H9 (cell line): ENCODE results near the gene ZMYM2. TPM values are rescaled to one million over a fixed set of nuclear protein-coding genes. Genes with fewer than 3 reads are reported as not detected.

ENCODE experiments used
- DNase-seq: peaks from one replicate; pipeline ENCODE4 v3.0.0-alpha.2; 2017
- H2AFZ ChIP-seq: one replicate; pipeline ENCODE4 v1.6.1; 2013; ENCODE audit warnings: mild to moderate bottlenecking, low read length, control low read depth, moderate library complexity
- H2AK5ac ChIP-seq: 2 replicates; pipeline ENCODE4 v1.6.1; 2013; ENCODE audit warnings: low read length, control low read depth, mixed read lengths; ENCODE audit not compliant: insufficient read length
- H2BK120ac ChIP-seq: one replicate; pipeline ENCODE4 v1.6.1; 2013; ENCODE audit warnings: low read depth, mild to moderate bottlenecking, low read length, control low read depth, inconsistent platforms; ENCODE audit not compliant: poor library complexity, severe bottlenecking
- H2BK12ac ChIP-seq: 2 replicates; pipeline ENCODE4 v1.6.1; 2013; ENCODE audit warnings: low read length, control low read depth, mixed read lengths, low read depth; ENCODE audit not compliant: insufficient read length
- H2BK15ac ChIP-seq: 2 replicates; pipeline ENCODE4 v1.6.1; 2013; ENCODE audit warnings: low read depth, low read length, control low read depth
- H2BK20ac ChIP-seq: one replicate; pipeline ENCODE4 v1.6.1; 2013; ENCODE audit warnings: low read depth, mild to moderate bottlenecking, low read length, control low read depth, inconsistent platforms; ENCODE audit not compliant: poor library complexity, severe bottlenecking
- H2BK5ac ChIP-seq: 2 replicates; pipeline ENCODE4 v1.6.1; 2013; ENCODE audit warnings: low read length, control low read depth, mixed read lengths; ENCODE audit not compliant: insufficient read length
- H3K14ac ChIP-seq: 2 replicates; pipeline ENCODE4 v1.6.1; 2013; ENCODE audit warnings: low read length, control low read depth; ENCODE audit not compliant: insufficient read depth
- H3K18ac ChIP-seq: 2 replicates; pipeline ENCODE4 v1.6.1; 2013; ENCODE audit warnings: low read depth, mild to moderate bottlenecking, mixed read lengths, low read length, control low read depth; ENCODE audit not compliant: insufficient read length
- H3K23ac ChIP-seq: 2 replicates; pipeline ENCODE4 v1.6.1; 2013; ENCODE audit warnings: low read length, control low read depth, mixed read lengths, low read depth; ENCODE audit not compliant: insufficient read length
- H3K23me2 ChIP-seq: 2 replicates; pipeline ENCODE4 v1.6.1; 2013; ENCODE audit warnings: low read depth, mild to moderate bottlenecking, mixed read lengths, low read length, control low read depth; ENCODE audit not compliant: insufficient read length, poor library complexity, severe bottlenecking
- H3K27ac ChIP-seq: 2 replicates; pipeline ENCODE4 v1.5.1; 2013; ENCODE audit warnings: low read length, control low read depth, mixed read lengths, low read depth; ENCODE audit not compliant: insufficient read length
- H3K27me3 ChIP-seq: 2 replicates; pipeline ENCODE4 v1.6.1; 2013; ENCODE audit warnings: low read length, control low read depth, inconsistent platforms; ENCODE audit not compliant: insufficient read depth
- H3K4ac ChIP-seq: 2 replicates; pipeline ENCODE4 v1.6.1; 2013; ENCODE audit warnings: low read depth, mild to moderate bottlenecking, control low read depth, inconsistent platforms, low read length, moderate library complexity
- H3K4me1 ChIP-seq: 2 replicates; pipeline ENCODE4 v1.6.1; 2013; ENCODE audit warnings: low read length, control low read depth, inconsistent platforms; ENCODE audit not compliant: insufficient read depth
- H3K4me2 ChIP-seq: 2 replicates; pipeline ENCODE4 v1.6.1; 2013; ENCODE audit warnings: low read length, control low read depth, mixed read lengths; ENCODE audit not compliant: insufficient read length, insufficient read depth
- H3K56ac ChIP-seq: 2 replicates; pipeline ENCODE4 v1.6.1; 2013; ENCODE audit warnings: low read depth, mild to moderate bottlenecking, mixed read lengths, low read length, control low read depth; ENCODE audit not compliant: insufficient read length
- H3K79me1 ChIP-seq: 2 replicates; pipeline ENCODE4 v1.6.1; 2013; ENCODE audit warnings: low read depth, mild to moderate bottlenecking, moderate library complexity, low read length, control low read depth, inconsistent platforms; ENCODE audit not compliant: insufficient read depth, poor library complexity, severe bottlenecking
- H3K79me2 ChIP-seq: 2 replicates; pipeline ENCODE4 v1.6.1; 2013; ENCODE audit warnings: low read length, control low read depth, inconsistent platforms; ENCODE audit not compliant: insufficient read depth
- H3K9ac ChIP-seq: 2 replicates; pipeline ENCODE4 v1.6.1; 2013; ENCODE audit warnings: low read length, control low read depth, mixed read lengths; ENCODE audit not compliant: insufficient read length; ENCODE audit errors: extremely low read depth
- H3K9me3 ChIP-seq: one replicate; pipeline ENCODE4 v1.6.1; 2013; ENCODE audit warnings: low read depth, low read length, inconsistent platforms; ENCODE audit not compliant: control insufficient read depth
- H3T11ph ChIP-seq: one replicate; pipeline ENCODE4 v1.6.1; 2013; ENCODE audit warnings: mild to moderate bottlenecking, low read length, control low read depth, inconsistent platforms
- H4K20me1 ChIP-seq: one replicate; pipeline ENCODE4 v1.6.1; 2013; ENCODE audit not compliant: control insufficient read depth, insufficient read length, insufficient read depth
- H4K5ac ChIP-seq: 2 replicates; pipeline ENCODE4 v1.6.1; 2013; ENCODE audit warnings: low read depth, mild to moderate bottlenecking, mixed read lengths, low read length, control low read depth; ENCODE audit not compliant: insufficient read length
- H4K8ac ChIP-seq: replicated peaks from 2 replicates; pipeline ENCODE4 v1.6.1; 2013; ENCODE audit warnings: low read length, control low read depth, mixed read lengths, low read depth; ENCODE audit not compliant: insufficient read length
- H4K91ac ChIP-seq: 2 replicates; pipeline ENCODE4 v1.6.1; 2013; ENCODE audit warnings: low read depth, mild to moderate bottlenecking, moderate library complexity, mixed read lengths, low read length, control low read depth; ENCODE audit not compliant: insufficient read length
- H3K27ac Mint-ChIP-seq, 3 experiments: 2 replicates in 2 of 3; 3 replicates in 1 of 3; pipeline ENCODE4 v1.8.0; 2020 to 2021; ENCODE audit warnings: mixed read lengths in 3 of 3, mild to moderate bottlenecking in 1 of 3, moderate library complexity in 1 of 3
- H3K27me3 Mint-ChIP-seq: 2 replicates; pipeline ENCODE4 v1.8.0; 2021; ENCODE audit warnings: low read depth, mild to moderate bottlenecking, moderate library complexity, mixed read lengths
- H3K36me3 Mint-ChIP-seq, 3 experiments: 2 replicates in 2 of 3; 3 replicates in 1 of 3; pipeline ENCODE4 v1.8.0; 2020 to 2021; ENCODE audit warnings: low read depth in 3 of 3, mixed read lengths in 3 of 3; ENCODE audit not compliant: insufficient read depth in 1 of 3
- H3K4me1 Mint-ChIP-seq, 2 experiments: 2 replicates each; pipeline ENCODE4 v1.8.0; 2020; ENCODE audit warnings: mixed read lengths in 2 of 2
- H3K4me3 Mint-ChIP-seq, 2 experiments: 2 replicates in 1 of 2; 3 replicates in 1 of 2; pipeline ENCODE4 v1.8.0; 2020 to 2021; ENCODE audit warnings: mild to moderate bottlenecking in 2 of 2, mixed read lengths in 2 of 2, moderate library complexity in 1 of 2
- H3K9me3 Mint-ChIP-seq, 2 experiments: 2 replicates in 1 of 2; 3 replicates in 1 of 2; pipeline ENCODE4 v1.8.0; 2020; ENCODE audit warnings: mild to moderate bottlenecking in 2 of 2, mixed read lengths in 2 of 2, moderate library complexity in 1 of 2
- CTCF ChIP-seq: fragments of 200-600 bp; sonication (generic); conservative IDR thresholded peaks from 3 replicates; pipeline ENCODE4 v1.8.0; 2021; ENCODE audit warnings: antibody characterized with exemption, mild to moderate bottlenecking
- WGBS: extraction: QIAGEN DNeasy Blood & Tissue Kit; methylation state at CpG from one replicate; pipeline ENCODE4 v1.1.7; 2013; ENCODE audit warnings: missing lambda C conversion rate, low lambda C conversion rate, mixed read lengths; ENCODE audit not compliant: insufficient read length; ENCODE audit errors: extremely low coverage; 5-methylcytosine and 5-hydroxymethylcytosine counted together
- total RNA-seq: library from RNA; stranded (reverse); gene quantifications from 2 replicates; pipeline ENCODE4 v1.2.1, GENCODE V29; 2021

The ZMYM2 gene
- total RNA-seq, 1 experiment from 2014 or later: 173 TPM

GRCh38 chr13:20073775-20074174 lies 115.2 kb downstream of the ZMYM2 start:
- H2BK5ac ChIP-seq: no peak overlapping the region
- H4K5ac ChIP-seq: no peak overlapping the region
- WGBS: no CpG with 5 or more reads among the region's 2 CpGs
- H3K27ac Mint-ChIP-seq: peak overlapping the region in 1 of 3 experiments; percentile 23; a peak in 2 of 7 replicates
- no peaks in the 10 kb centered on the region for H3K4me1 ChIP-seq
- H3K14ac ChIP-seq: no peak overlapping the region
- no peak overlapping the region for H2AK5ac ChIP-seq
- H3K4me1 Mint-ChIP-seq: no peaks in the 10 kb centered on the region
- no peak overlapping the region for H3T11ph ChIP-seq
- no peak overlapping the region for H3K23ac ChIP-seq
- H4K20me1 ChIP-seq: no peaks in the 10 kb centered on the region
- H3K79me1 ChIP-seq: no peaks in the 10 kb centered on the region
- no peak overlapping the region for H3K4me3 Mint-ChIP-seq
- no peak for DNase-seq
- no peak for TF ChIP-seq CTCF
- peaks cover 29 to 73% (median 71%) of the 10 kb centered on the region in 3 experiments; a peak in 6 of 7 replicates for H3K36me3 Mint-ChIP-seq
- H3K9me3 ChIP-seq: no peaks in the 10 kb centered on the region
- H2BK120ac ChIP-seq: no peak overlapping the region
- no peak overlapping the region for H3K4me2 ChIP-seq
- H3K18ac ChIP-seq: no peak overlapping the region
- no peaks in the 10 kb centered on the region for H3K27me3 ChIP-seq
- no peak overlapping the region for H3K27ac ChIP-seq
- no peaks in the 10 kb centered on the region for H3K9me3 Mint-ChIP-seq
- H2BK15ac ChIP-seq: no peak overlapping the region
- H3K79me2 ChIP-seq: no peaks in the 10 kb centered on the region
- H3K56ac ChIP-seq: no peak overlapping the region
- no peaks in the 10 kb centered on the region for H3K27me3 Mint-ChIP-seq
- no peak overlapping the region for H4K8ac ChIP-seq
- no peak overlapping the region for H4K91ac ChIP-seq
- no peak overlapping the region for H2BK12ac ChIP-seq
- H3K9ac ChIP-seq: no peak overlapping the region
- H3K23me2 ChIP-seq: no peaks in the 10 kb centered on the region
- no peak overlapping the region for H3K4ac ChIP-seq
- no peak overlapping the region for H2BK20ac ChIP-seq
- H2AFZ ChIP-seq: no peak overlapping the region
